K562 (cell line): ENCODE results near the gene AFF3. TPM values are rescaled to one million over a fixed set of nuclear protein-coding genes. Genes with fewer than 3 reads are reported as not detected.
A peak's percentile ranks its signal among the peaks of the same experiment; 100 is the strongest.

ENCODE experiments used
- ATAC-seq: fragments of 200-7000 bp; cut with Tn5 transposase; 3 replicates; pipeline ENCODE4 v1.9.1; 2020; ENCODE audit warnings: moderate library complexity
- BruUV-seq: library from RNA; stranded (reverse); fragments of 400-500 nt; replicated peaks from 2 replicates; lab custom pipeline; 2021; lab: Mats Ljungman, UMichigan
- CTCF ChIA-PET: fragments of 300-600 bp; formaldehyde crosslinking; extraction: SDS; loops from one replicate; lab custom pipeline; 2021; ENCODE audit warnings: low intra/inter-chr PET ratio; lab: Yijun Ruan, JAX
- POLR2A ChIA-PET: fragments of 300-600, 350-650 bp; sonication (Branson Sonifier 250); formaldehyde crosslinking; extraction: SDS; loops from one replicate; lab custom pipeline; 2021; ENCODE audit warnings: antibody characterized with exemption, inconsistent platforms; lab: Yijun Ruan, JAX
- DNase-seq, 4 experiments: peaks; one replicate each; pipeline versions ENCODE4 v3.0.0 to v3.0.0-alpha.2; 2011 to 2018; ENCODE audit warnings: low spot score in 3 of 4, mixed read lengths in 3 of 4; ENCODE audit errors: extremely low read depth in 1 of 4
- FAIRE-seq: peaks from 2 replicates; lab custom pipeline; 2011; peaks lifted over from hg19 to GRCh38; lab: Jason Lieb, UNC
- H2AFZ ChIP-seq: 2 replicates; pipeline ENCODE4 v1.6.0; 2011; ENCODE audit warnings: low read depth, low read length, control low read depth, inconsistent platforms
- H3K27ac ChIP-seq: fragments of 200-600 bp; 3 replicates; pipeline ENCODE4 v1.8.0; 2011; ENCODE audit warnings: low read depth, mild to moderate bottlenecking, control low read depth, inconsistent platforms, low read length, moderate library complexity, mixed read lengths; ENCODE audit errors: extremely low read depth
- H3K27me3 ChIP-seq, 2 experiments: fragments of 300-600 bp in 1 of 2; 2 replicates in 1 of 2; 3 replicates in 1 of 2; pipeline versions ENCODE4 v1.6.0 to v1.8.0; 2011; ENCODE audit warnings: inconsistent platforms in 2 of 2, low read length in 2 of 2, mild to moderate bottlenecking in 1 of 2, mixed read lengths in 1 of 2, moderate library complexity in 1 of 2; ENCODE audit not compliant: control insufficient read depth in 2 of 2, insufficient read depth in 2 of 2
- H3K36me3 ChIP-seq: fragments of 300-600 bp; 3 replicates; pipeline ENCODE4 v1.8.0; 2011; ENCODE audit warnings: mild to moderate bottlenecking, low read length, inconsistent platforms; ENCODE audit not compliant: control insufficient read depth, insufficient read depth
- H3K4me1 ChIP-seq, 2 experiments: fragments of 200-600 bp in 1 of 2; replicated peaks in 1 of 2; 2 replicates in 1 of 2; 3 replicates in 1 of 2; pipeline versions ENCODE4 v1.5.1 to v1.8.0; 2011; ENCODE audit warnings: inconsistent platforms in 2 of 2, low read length in 2 of 2, mild to moderate bottlenecking in 1 of 2, mixed read lengths in 1 of 2, moderate library complexity in 1 of 2; ENCODE audit not compliant: control insufficient read depth in 2 of 2, insufficient read depth in 2 of 2
- H3K4me2 ChIP-seq: 2 replicates; pipeline ENCODE4 v1.6.1; 2011; ENCODE audit warnings: low read length, control low read depth, inconsistent platforms, mixed read lengths; ENCODE audit not compliant: insufficient read depth
- H3K4me3 ChIP-seq: fragments of 200-600 bp; sonication (generic), shearing (Covaris generic); 2 replicates; pipeline ENCODE4 v1.5.1; 2016; ENCODE audit warnings: control low read depth, inconsistent platforms
- H3K79me2 ChIP-seq: fragments of 200-600 bp; 3 replicates; pipeline ENCODE4 v1.8.0; 2011; ENCODE audit warnings: low read length, inconsistent platforms; ENCODE audit not compliant: control insufficient read depth, insufficient read depth
- H3K9ac ChIP-seq, 2 experiments: 2 replicates each; pipeline versions ENCODE4 v1.6.0 to v1.6.1; 2011; ENCODE audit warnings: low read depth in 2 of 2, low read length in 2 of 2, control low read depth in 1 of 2, inconsistent platforms in 1 of 2, mild to moderate bottlenecking in 1 of 2, mixed read lengths in 1 of 2; ENCODE audit not compliant: insufficient read depth in 1 of 2
- H3K9me1 ChIP-seq: one replicate; pipeline ENCODE4 v1.6.0; 2011; ENCODE audit warnings: inconsistent platforms, mild to moderate bottlenecking, low read length, moderate library complexity; ENCODE audit not compliant: control insufficient read depth, insufficient read depth
- H3K9me3 ChIP-seq: replicated peaks from 2 replicates; pipeline ENCODE4 v1.5.1; 2011; ENCODE audit warnings: low read depth, low read length, inconsistent platforms; ENCODE audit not compliant: control insufficient read depth, insufficient read depth
- H4K20me1 ChIP-seq: replicated peaks from 2 replicates; pipeline ENCODE4 v1.6.1; 2011; ENCODE audit warnings: low read length, inconsistent platforms, mixed read lengths; ENCODE audit not compliant: control insufficient read depth, insufficient read depth
- ATF7 ChIP-seq: fragments of 450-650 bp; IDR thresholded peaks from 2 replicates; pipeline ENCODE4 v1.7.1; 2014; ENCODE audit warnings: mild to moderate bottlenecking, moderate library complexity
- HLTF ChIP-seq: fragments of 450-650 bp; IDR thresholded peaks from 2 replicates; pipeline ENCODE4 v1.6.1; 2016
- POLR2G ChIP-seq: fragments of 200-400 bp; formaldehyde crosslinking; IDR thresholded peaks from 2 replicates; pipeline ENCODE4 v1.6.1; 2017; ENCODE audit warnings: low read depth, mild to moderate bottlenecking, antibody characterized with exemption, low read length, moderate library complexity
- ZNF12 ChIP-seq: sonication (generic); formaldehyde crosslinking; IDR thresholded peaks from 2 replicates; pipeline ENCODE4 v1.4.0; 2020; ENCODE audit warnings: mild to moderate bottlenecking, missing genetic modification reagents
- in situ Hi-C: fragments of 300-500 bp; cut with MboI; formaldehyde crosslinking; loops from 4 replicates; pipeline ENCODE4 v1.15.0; 2018; ENCODE audit warnings: inconsistent platforms, mixed read lengths
- intact Hi-C: fragments of 100-400 bp; cut with micrococcal nuclease; formaldehyde crosslinking; loops from 2 replicates; pipeline ENCODE4 v1.14.2; 2022
- polyA plus RNA-seq, 8 experiments: library from polyadenylated mRNA; depleted of rRNA in 4 of 8; stranded (reverse) in 5 of 8; unstranded in 3 of 8; fragments of >200 nt; fragmentation: Nextera tagmentation in 2 of 8; fragmentation: Illumina TruSeq in 1 of 8; extraction: Ambion mirVana in 2 of 8; extraction: Trizol in 1 of 8; gene quantifications; 2 replicates each; pipeline versions ENCODE4 v1.2.1 to v1.2.3, GENCODE V29; 2011 to 2014; ENCODE audit warnings: inconsistent platforms in 1 of 8, missing spikeins in 1 of 8
- total RNA-seq, 7 experiments: library from RNA; depleted of rRNA in 6 of 7; stranded (reverse); fragments of >200 nt in 6 of 7; fragmentation: Illumina TruSeq in 2 of 7; extraction: Trizol in 2 of 7; gene quantifications; 2 replicates each; pipeline versions ENCODE4 v1.2.1 to v1.2.3, GENCODE V29; 2011 to 2021; ENCODE audit warnings: low replicate concordance in 1 of 7
- TF ChIP-seq, protein P1 (sequence below), 2 experiments: fragments of 450-650 bp; formaldehyde crosslinking in 1 of 2; IDR thresholded peaks; 2 replicates each; pipeline versions ENCODE4 v1.4.0 to v1.6.1; 2014 to 2020; ENCODE audit warnings: mild to moderate bottlenecking in 2 of 2, borderline replicate concordance in 1 of 2, low read depth in 1 of 2

AFF3 gene
- total and polyA plus RNA-seq, 9 of the 15 experiments (the other 6 are each of a cell fraction or from before 2014, with no cell fraction given), result 0.02 to 0.11 TPM; not detected in 7

DNA sequence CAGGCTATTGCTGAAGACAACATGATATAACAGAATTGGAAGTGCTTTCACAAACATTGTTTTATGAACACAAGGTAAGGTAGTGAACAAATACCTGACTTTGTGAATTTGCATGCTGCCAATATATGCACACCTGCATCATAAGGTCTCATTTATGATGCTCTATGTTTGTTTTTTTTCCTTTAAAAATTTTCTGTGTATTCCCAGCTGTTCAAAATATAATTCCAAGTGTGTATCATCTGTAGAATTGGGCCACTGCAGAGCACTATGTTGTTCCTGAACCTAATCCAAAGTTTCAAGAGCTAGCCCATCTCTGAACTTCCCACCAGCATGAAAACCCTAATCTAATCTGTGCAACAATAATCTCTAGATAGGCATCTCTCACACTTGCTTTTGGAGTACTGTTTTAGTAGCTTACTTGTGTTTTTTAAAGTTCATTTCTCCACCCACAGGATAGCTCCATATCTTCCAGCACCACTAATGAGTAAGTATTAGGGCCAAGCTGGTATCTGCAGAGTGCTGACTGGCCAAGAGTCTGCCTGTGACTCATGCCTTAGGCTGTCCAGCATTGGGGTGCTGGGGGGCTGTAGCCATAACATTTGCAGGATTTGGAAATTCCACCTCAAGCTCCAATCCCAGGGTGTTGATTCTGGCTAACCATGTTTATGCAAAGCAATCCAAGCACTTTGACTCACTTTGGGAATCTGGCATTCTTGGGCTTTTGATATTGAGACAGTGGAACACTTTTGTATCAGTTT is 444.4 kb downstream of the AFF3 start:
- ATAC-seq (no peak), FAIRE-seq (no peak), DNase-seq (no peak)
- in situ Hi-C loops, result no loop called here
- Histone ChIP-seq H2AFZ (no peak overlapping the region), H3K36me3 (no peaks in the 10 kb centered on the region), H3K79me2 (no peaks in the 10 kb centered on the region), H3K27ac (no peak overlapping the region), H3K27me3 (peaks cover 7 to 29% of the 10 kb centered on the region in 2 experiments; a peak in 4 of 5 replicates), H3K4me1 (no peaks in the 10 kb centered on the region), H3K9ac (no peak overlapping the region), H4K20me1 (no peaks in the 10 kb centered on the region; the same call in 1 of the 2 replicates), H3K9me3 (no peaks in the 10 kb centered on the region), H3K4me2 (no peak overlapping the region), H3K4me3 (no peak overlapping the region), H3K9me1 (no peaks in the 10 kb centered on the region)
- POLR2A ChIA-PET, result interaction anchor here (0.6 kb wide), 1 partner anchor 194 kb away, joined by 3 read pairs; no protein-coding TSS in a partner anchor
- intact Hi-C loops, result no loop called here
- BruUV-seq, result no TSS peak
- CTCF ChIA-PET, result no interaction called here
- TF ChIP-seq ZNF12 (CRISPR knock-in tag) (peak; percentile 76; the same call in 1 of the 2 replicates), HLTF (no peak), ATF7 (no peak), POLR2G (no peak)
- TF ChIP-seq, protein P1, sequence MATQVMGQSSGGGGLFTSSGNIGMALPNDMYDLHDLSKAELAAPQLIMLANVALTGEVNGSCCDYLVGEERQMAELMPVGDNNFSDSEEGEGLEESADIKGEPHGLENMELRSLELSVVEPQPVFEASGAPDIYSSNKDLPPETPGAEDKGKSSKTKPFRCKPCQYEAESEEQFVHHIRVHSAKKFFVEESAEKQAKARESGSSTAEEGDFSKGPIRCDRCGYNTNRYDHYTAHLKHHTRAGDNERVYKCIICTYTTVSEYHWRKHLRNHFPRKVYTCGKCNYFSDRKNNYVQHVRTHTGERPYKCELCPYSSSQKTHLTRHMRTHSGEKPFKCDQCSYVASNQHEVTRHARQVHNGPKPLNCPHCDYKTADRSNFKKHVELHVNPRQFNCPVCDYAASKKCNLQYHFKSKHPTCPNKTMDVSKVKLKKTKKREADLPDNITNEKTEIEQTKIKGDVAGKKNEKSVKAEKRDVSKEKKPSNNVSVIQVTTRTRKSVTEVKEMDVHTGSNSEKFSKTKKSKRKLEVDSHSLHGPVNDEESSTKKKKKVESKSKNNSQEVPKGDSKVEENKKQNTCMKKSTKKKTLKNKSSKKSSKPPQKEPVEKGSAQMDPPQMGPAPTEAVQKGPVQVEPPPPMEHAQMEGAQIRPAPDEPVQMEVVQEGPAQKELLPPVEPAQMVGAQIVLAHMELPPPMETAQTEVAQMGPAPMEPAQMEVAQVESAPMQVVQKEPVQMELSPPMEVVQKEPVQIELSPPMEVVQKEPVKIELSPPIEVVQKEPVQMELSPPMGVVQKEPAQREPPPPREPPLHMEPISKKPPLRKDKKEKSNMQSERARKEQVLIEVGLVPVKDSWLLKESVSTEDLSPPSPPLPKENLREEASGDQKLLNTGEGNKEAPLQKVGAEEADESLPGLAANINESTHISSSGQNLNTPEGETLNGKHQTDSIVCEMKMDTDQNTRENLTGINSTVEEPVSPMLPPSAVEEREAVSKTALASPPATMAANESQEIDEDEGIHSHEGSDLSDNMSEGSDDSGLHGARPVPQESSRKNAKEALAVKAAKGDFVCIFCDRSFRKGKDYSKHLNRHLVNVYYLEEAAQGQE (IDR thresholded peaks at IDR 0.05; ENCODE audit: borderline replicate concordance), result peak; percentile 61; the same call in 1 of the 2 replicates
- TF ChIP-seq, protein P1 (CRISPR knock-in tag; IDR thresholded peaks at IDR 0.05; ENCODE audit: low read depth), result 0 out of 2 replicates have a peak, but pooled peaks have one; percentile 49
